ENCODE results near the gene GRB10.

GRB10 gene

DNA sequence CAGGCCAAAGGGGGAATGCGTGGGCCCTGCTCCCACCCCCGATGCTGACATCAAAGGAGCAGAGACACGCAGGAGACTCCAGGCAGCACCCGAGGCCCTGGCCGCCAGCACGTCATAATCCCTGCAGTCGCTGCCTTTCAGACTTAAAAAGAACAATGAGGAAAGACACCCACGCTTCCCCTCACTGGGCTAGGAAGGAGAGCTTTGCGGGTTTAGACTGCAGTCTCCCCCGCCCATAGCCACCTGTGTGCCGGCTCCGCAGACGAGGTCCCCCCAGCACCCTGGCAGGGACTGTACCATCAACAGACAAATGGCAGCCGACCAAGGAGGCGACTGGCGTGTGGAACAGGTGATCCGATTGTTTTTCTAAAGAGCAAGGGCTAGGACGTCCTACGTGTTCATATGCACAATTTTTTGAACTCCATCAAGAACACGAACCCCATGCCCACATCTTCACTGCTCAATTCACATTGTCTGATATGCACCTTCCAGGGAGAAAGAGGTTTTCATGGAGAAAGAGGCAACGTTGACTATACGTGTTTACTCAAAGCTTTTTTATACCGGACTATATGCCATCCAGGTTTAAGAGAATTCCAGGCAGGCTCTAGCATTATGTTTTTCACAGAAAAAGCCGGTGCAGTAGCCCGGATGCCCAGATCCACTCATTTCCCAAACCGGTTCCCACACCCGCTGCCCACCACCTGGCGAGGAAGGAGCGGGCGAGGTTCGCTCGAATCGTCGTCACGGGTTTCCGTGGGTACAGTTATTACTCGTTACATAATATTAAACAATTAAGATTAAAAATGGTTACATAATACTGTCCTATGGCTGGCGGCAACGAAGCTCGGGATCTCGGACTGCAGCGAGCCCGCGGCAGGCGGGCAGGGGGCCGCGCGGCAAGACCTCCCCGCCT, 1.1 kb downstream of the GRB10 start:
- H3K27me3 ChIP-seq (ENCODE audit: insufficient read depth, low read depth, severe bottlenecking) = peaks cover 45% of the 10 kb centered on the region
- TF ChIP-seq, protein P1, sequence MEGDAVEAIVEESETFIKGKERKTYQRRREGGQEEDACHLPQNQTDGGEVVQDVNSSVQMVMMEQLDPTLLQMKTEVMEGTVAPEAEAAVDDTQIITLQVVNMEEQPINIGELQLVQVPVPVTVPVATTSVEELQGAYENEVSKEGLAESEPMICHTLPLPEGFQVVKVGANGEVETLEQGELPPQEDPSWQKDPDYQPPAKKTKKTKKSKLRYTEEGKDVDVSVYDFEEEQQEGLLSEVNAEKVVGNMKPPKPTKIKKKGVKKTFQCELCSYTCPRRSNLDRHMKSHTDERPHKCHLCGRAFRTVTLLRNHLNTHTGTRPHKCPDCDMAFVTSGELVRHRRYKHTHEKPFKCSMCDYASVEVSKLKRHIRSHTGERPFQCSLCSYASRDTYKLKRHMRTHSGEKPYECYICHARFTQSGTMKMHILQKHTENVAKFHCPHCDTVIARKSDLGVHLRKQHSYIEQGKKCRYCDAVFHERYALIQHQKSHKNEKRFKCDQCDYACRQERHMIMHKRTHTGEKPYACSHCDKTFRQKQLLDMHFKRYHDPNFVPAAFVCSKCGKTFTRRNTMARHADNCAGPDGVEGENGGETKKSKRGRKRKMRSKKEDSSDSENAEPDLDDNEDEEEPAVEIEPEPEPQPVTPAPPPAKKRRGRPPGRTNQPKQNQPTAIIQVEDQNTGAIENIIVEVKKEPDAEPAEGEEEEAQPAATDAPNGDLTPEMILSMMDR (IDR thresholded peaks at IDR 0.05; ENCODE audit: low read depth, low read length) = no peak
- H3K9me3 ChIP-seq (ENCODE audit: severe bottlenecking) = peaks cover 2% of the 10 kb centered on the region
- DNase-seq = peak; percentile 15
- H3K4me3 ChIP-seq (ENCODE audit: low read depth, low read length) = no peak overlapping the region; the same call in 1 of the 2 replicates
- no peak overlapping the region for H3K27ac ChIP-seq
- no peaks in the 10 kb centered on the region for H3K36me3 ChIP-seq

DNA sequence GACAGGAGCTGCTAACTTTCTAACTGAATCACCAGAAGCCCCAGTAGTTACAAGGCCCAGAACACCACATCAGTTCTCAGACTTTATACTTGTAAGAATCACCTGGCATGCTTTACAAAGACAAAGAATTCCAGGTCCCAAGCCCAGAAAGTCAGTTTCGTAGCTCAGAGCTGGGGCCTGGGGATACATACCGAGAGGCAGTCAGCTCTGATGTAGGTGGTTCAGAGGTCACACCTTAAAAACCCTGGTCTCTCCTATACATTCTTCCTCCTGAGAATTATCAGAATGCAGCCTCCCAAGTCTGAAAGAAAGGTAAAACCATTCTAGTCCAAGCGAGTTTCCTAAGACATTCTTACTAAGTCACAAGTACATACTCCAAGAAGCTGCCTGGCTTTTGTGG, 2.3 kb downstream of the GRB10 start:
- no peak overlapping the region for H3K4me3 ChIP-seq (ENCODE audit: low read depth, low read length)
- no peaks in the 10 kb centered on the region for H3K36me3 ChIP-seq
- DNase-seq = no peak
- H3K9me3 ChIP-seq (ENCODE audit: severe bottlenecking) = peaks cover 2% of the 10 kb centered on the region
- H3K27ac ChIP-seq = no peak overlapping the region
- TF ChIP-seq, protein P1 (IDR thresholded peaks at IDR 0.05; ENCODE audit: low read depth, low read length) = no peak
- peaks cover 41% of the 10 kb centered on the region for H3K27me3 ChIP-seq (ENCODE audit: insufficient read depth, low read depth, severe bottlenecking)

DNA sequence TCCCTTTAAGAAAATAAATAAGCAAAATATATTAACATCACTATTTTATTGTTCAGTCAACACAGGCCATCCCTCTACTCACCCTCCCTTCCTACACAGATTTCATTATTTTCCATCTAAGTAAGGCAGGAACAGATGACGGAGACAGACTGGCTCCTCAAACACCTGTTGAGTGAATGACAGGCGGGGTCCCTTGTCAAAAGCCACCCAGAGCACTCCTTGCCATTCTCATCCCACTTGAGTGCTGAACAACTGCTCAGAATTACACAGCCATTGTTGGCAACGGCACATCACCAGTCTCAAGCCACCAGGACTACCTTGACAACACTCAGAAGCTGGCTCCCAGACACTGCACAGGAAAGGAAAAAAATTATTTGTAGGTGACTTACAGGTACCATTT, 3.3 kb downstream of the GRB10 start:
- H3K36me3 ChIP-seq = no peaks in the 10 kb centered on the region
- H3K9me3 ChIP-seq (ENCODE audit: severe bottlenecking) = peaks cover 2% of the 10 kb centered on the region
- peaks cover 35% of the 10 kb centered on the region for H3K27me3 ChIP-seq (ENCODE audit: insufficient read depth, low read depth, severe bottlenecking)
- H3K27ac ChIP-seq = no peak overlapping the region
- TF ChIP-seq, protein P1 (IDR thresholded peaks at IDR 0.05; ENCODE audit: low read depth, low read length) = no peak
- H3K4me3 ChIP-seq (ENCODE audit: low read depth, low read length) = no peak overlapping the region
- DNase-seq = no peak

DNA sequence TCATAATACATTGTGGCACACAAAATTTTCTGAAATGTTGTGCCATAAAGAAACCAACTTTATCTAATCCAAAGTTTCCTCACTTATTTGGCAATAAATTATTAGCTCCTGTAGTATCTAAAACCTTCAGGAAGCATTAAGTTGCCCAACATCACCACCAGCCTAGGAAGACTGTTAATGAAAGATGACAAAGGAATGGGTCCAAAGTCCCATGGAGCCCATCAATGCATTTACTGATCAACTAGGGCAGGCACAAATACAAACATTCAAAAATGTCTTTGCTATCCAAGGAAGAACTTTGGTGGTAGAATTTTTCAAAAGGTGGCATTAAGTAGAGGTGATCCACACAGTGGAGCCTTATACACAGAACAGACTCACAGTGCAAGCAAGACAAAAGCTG, 4.5 kb downstream of the GRB10 start:
- DNase-seq = no peak
- Histone ChIP-seq H3K27ac (no peak overlapping the region), H3K4me3 (ENCODE audit: low read depth, low read length) (no peak overlapping the region), H3K9me3 (ENCODE audit: severe bottlenecking) (peaks cover 2% of the 10 kb centered on the region), H3K27me3 (ENCODE audit: insufficient read depth, low read depth, severe bottlenecking) (peaks cover 26% of the 10 kb centered on the region), H3K36me3 (no peaks in the 10 kb centered on the region)
- TF ChIP-seq, protein P1 (IDR thresholded peaks at IDR 0.05; ENCODE audit: low read depth, low read length) = no peak

DNA sequence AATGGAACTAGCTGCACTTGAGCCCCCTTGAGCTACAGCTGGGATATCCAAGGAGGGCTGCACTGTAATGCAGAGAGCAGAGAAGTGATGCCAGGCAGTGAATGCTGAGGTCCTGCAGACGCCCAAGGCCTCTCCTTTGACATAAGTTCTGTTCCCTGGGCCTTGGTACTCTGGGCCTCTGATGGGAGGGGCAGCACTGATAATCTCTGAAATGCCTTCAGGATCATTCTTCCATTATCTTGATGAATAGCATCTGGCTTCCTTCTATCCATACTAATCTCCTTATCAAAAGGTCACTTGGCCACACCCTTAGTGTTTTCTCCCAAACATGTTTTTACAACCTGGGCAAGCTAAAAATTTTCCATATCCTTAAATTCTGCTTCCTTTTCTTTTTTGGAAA, 6.9 kb downstream of the GRB10 start:
- Histone ChIP-seq H3K27me3 (ENCODE audit: insufficient read depth, low read depth, severe bottlenecking) (peaks cover 9% of the 10 kb centered on the region), H3K27ac (no peak overlapping the region), H3K9me3 (ENCODE audit: severe bottlenecking) (peaks cover 2% of the 10 kb centered on the region), H3K4me3 (ENCODE audit: low read depth, low read length) (no peak overlapping the region), H3K36me3 (no peaks in the 10 kb centered on the region)
- DNase-seq = peak; percentile 52
- TF ChIP-seq, protein P1 (IDR thresholded peaks at IDR 0.05; ENCODE audit: low read depth, low read length) = no peak
